Measurements from ENCODE around the gene KLC4. TPM values are rescaled to one million over a fixed set of nuclear protein-coding genes. Genes with fewer than 3 reads are reported as not detected.

KLC4 gene
- total RNA-seq, 3 donors from 2014 or later: 69.1 to 144 (median 99.1) TPM

DNA sequence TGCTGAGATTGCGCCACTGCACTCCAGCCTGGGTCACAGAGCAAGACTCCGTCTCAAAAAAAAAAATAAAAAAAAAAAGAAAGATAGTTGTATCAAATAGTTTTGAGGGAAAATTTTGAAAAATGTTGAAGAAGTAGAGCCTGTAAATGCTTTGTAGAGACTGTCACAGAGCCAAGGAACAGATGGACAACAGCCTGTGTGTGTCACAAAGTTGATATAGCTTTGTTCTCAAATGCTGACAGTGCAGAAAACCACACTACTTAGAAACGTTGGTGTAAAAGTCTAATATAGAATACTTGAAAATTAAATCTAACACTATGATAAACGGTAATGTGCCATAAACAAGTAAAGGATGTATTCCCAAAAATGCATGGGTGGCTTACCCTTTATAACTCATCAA is 42.1 kb downstream of the KLC4 start:
- intact Hi-C loops (cut with DNase I, micrococcal nuclease): no loop called here
- H3K4me1 ChIP-seq (ENCODE audit: low read depth): peaks cover 6% of the 10 kb centered on the region
- no peaks in the 10 kb centered on the region for H3K9me3 ChIP-seq
- H3K4me3 ChIP-seq: no peak overlapping the region
- ATAC-seq (no peak), DNase-seq (no peak)
- TF ChIP-seq, protein P1, sequence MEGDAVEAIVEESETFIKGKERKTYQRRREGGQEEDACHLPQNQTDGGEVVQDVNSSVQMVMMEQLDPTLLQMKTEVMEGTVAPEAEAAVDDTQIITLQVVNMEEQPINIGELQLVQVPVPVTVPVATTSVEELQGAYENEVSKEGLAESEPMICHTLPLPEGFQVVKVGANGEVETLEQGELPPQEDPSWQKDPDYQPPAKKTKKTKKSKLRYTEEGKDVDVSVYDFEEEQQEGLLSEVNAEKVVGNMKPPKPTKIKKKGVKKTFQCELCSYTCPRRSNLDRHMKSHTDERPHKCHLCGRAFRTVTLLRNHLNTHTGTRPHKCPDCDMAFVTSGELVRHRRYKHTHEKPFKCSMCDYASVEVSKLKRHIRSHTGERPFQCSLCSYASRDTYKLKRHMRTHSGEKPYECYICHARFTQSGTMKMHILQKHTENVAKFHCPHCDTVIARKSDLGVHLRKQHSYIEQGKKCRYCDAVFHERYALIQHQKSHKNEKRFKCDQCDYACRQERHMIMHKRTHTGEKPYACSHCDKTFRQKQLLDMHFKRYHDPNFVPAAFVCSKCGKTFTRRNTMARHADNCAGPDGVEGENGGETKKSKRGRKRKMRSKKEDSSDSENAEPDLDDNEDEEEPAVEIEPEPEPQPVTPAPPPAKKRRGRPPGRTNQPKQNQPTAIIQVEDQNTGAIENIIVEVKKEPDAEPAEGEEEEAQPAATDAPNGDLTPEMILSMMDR (IDR thresholded peaks at IDR 0.05): no peak
- H3K36me3 ChIP-seq (ENCODE audit: low read depth): no peaks in the 10 kb centered on the region

DNA sequence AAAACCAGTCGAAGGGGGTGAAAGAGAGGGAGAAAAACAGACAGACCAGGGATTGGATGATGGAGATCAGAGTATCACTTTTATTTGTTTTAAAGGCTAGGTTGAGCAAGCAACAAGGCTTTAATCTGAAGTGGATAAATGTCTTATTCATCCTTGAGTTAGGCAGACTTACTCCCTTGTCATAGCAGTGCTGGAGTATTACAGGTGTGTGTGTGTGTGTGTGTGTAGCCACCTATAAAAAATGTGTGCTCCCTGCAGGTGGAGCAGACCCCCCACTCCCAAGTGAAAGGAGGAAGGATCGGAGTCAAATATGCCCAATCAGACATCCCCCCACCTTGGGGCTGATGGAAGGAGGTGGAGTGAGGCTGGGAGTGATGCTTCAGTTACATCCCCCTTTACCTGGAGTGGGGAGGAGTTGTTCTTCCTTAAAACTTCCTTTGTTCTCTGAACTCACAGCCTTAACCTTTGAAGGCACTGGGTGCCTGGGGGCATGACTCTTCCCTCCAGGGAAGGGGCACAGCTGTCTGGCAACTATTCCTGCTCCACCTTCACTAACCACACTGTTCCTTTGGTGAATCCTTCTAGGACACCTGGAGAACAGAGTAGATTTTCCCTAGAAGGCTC is 43.9 kb downstream of the KLC4 start:
- intact Hi-C loops (cut with DNase I, micrococcal nuclease): no loop called here
- ATAC-seq: no peak
- H3K4me1 ChIP-seq (ENCODE audit: low read depth): no peaks in the 10 kb centered on the region
- H3K36me3 ChIP-seq (ENCODE audit: low read depth): no peaks in the 10 kb centered on the region
- H3K9me3 ChIP-seq: no peaks in the 10 kb centered on the region
- no peak overlapping the region for H3K4me3 ChIP-seq
- TF ChIP-seq, protein P1 (IDR thresholded peaks at IDR 0.05): no peak
- DNase-seq: no peak

DNA sequence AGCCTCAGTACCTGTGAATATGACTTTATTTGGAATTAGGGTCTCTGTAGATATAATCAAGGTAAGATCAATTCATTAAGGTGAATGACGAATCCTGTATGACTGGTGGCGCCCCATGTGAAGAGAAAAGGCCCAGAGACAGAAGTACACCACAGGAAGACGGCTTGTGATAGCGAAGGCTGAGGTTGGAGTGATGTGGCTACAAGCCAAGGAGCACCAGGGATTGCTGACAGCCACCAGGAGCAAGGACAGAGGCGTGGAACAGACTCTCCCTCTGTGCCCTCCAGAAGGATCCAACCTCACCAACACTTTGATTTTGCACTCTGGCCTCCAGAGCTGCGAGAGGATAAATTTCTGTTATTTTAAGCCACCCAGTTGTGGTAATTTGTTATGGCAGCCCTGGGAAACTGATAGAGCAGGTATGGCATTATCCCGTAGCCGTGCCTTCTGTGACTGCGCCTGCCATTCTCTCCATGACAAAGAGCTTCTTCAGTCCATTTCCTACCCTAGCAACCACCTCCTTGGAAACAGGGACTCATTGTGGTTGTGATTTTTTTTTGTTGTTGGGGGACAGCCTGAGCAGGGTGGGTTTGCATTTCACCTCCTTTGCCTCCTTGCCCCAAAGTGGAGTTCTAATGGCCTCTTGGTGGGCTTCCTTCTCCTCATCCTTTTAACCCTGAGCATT is 46.2 kb downstream of the KLC4 start:
- TF ChIP-seq, protein P1 (IDR thresholded peaks at IDR 0.05): no peak
- DNase-seq: no peak
- ATAC-seq: no peak
- no peak overlapping the region for H3K4me3 ChIP-seq
- H3K36me3 ChIP-seq (ENCODE audit: low read depth): no peaks in the 10 kb centered on the region
- intact Hi-C loops (cut with DNase I, micrococcal nuclease): no loop called here
- H3K9me3 ChIP-seq: no peaks in the 10 kb centered on the region
- H3K4me1 ChIP-seq (ENCODE audit: low read depth): no peaks in the 10 kb centered on the region

DNA sequence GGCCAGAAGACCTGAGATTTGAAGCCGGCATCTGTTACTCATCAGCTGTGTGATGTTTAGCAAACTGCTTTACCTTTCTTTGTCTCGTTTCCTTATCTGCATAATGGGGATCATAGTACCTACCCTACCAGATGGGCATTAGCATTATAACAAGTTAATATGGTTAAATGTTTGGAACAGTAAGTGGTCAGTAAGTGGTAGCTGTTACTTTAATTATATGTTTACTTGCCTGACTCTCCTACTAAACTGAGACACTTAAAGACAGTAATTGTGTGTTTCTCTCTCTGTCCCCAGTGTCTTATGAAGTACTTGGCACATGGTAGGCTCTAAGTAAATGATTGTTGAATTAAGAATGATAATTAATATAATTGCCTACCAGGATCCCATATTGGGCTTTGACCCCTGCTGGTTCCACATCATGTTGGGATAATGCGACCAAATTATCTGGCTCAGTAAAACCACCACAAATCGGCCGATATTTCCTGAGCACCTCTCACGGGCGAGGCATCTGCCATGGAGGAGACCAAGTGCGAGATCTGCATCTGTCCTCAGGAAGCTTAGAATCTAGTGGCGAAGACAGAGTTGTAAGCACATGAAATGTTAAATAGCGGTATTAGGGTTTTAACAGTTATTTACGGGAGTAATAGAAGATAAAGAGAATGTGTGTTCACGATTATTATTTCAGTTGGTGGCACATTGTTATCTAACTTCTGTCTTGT is 48.1 kb downstream of the KLC4 start:
- Histone ChIP-seq H3K4me3 (no peak overlapping the region), H3K36me3 (ENCODE audit: low read depth) (no peaks in the 10 kb centered on the region), H3K9me3 (no peaks in the 10 kb centered on the region), H3K4me1 (ENCODE audit: low read depth) (no peaks in the 10 kb centered on the region)
- ATAC-seq (no peak), DNase-seq (peak in 1 of 3 donors; percentile 6)
- intact Hi-C loops (cut with DNase I, micrococcal nuclease): no loop called here
- TF ChIP-seq, protein P1 (IDR thresholded peaks at IDR 0.05): no peak

DNA sequence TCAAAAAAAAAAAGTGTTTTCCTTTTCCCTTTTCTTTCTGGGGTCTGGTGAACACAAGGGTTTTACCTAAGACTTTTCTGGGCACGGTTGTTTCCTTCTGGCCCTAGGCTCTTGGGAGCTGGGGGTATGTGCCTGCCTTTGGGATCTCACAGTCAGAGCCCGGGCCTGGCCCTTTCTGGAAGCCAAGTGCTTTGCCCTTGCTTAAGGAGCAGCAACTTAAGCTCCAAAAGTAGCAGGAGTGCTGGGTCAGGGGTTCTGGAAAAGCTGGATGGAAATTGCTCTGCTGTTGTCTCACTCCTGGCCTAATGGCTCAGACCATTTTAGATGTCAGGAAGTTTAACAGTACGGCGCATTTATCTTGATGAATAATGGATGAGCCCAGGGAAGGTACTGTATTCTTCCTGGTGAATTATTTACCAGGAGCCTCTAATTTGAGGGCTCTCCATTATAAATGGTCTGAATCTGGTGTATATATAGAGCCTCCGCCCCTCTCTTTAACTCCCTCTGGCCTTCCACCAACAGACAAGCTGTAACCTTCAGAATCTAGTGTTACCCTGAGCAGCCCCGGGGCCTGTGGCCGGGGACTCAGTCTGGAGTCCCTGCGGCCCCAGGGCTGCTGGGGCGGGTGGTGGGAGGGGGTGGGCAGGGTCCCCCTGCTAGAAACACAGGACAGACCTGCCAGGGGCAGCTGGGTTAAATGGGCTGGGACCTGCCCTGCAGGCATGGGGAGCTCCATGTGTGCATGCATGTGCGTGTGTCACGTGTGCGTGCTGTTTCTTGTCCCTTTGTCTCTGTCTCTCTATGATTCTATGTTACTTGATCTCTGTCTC is 54.2 kb downstream of the KLC4 start:
- intact Hi-C loops (cut with DNase I, micrococcal nuclease): no loop called here
- ATAC-seq (peak; percentile 75), DNase-seq (peak in 2 of 3 donors; percentile 48 to 55)
- Histone ChIP-seq H3K9me3 (no peaks in the 10 kb centered on the region), H3K4me3 (no peak overlapping the region), H3K36me3 (ENCODE audit: low read depth) (no peaks in the 10 kb centered on the region), H3K4me1 (ENCODE audit: low read depth) (peaks cover 7% of the 10 kb centered on the region)
- TF ChIP-seq, protein P1 (IDR thresholded peaks at IDR 0.05): no peak

All from mucosa of descending colon (tissue), 3 donors.